Measurements from ENCODE around the gene CTSF. TPM values are rescaled to one million over a fixed set of nuclear protein-coding genes. Genes with fewer than 3 reads are reported as not detected.

CTSF gene
- total RNA-seq, 1 donor from 2014 or later: 35.7 TPM

DNA sequence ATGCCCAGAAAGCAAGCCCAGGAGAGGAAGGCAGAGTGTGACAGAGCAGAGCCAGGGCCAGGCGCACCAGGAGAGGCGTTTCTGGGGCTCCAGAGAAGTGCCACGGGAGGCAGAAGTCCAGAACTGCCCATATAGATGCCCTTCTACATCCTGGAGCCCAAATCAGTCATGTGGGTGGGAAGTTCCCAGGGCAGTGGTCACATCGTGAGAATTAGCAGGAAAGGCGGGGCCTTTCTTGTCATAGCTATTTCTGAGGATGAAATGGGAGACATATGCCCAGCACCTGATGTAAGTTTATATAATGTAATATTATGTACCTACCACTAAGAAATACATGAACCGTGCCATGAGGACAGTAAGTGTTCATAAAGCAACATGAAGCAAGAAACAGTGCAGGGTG is 35.6 kb downstream of the CTSF start:
- DNase-seq: no peak

DNA sequence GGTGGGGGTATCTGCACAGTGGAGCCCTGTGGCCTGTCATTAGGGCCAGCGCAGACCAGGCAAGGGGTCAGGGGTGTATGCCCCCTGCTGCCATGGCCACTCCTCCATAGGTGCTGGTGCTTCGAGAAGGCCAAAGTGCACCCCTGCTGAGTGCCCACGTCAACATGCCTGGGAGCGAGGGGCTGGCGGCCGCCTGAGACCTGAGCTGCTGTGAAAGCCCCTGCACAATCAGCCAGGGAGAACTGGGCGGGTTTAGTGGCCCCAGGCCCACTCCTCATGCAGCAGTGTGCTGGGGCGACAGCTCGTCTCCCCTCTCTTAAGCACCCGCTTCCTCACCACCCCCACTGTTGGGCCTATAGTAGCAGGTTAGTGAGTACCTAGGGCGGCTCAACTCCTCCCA is 36.6 kb downstream of the CTSF start:
- DNase-seq: no peak

DNA sequence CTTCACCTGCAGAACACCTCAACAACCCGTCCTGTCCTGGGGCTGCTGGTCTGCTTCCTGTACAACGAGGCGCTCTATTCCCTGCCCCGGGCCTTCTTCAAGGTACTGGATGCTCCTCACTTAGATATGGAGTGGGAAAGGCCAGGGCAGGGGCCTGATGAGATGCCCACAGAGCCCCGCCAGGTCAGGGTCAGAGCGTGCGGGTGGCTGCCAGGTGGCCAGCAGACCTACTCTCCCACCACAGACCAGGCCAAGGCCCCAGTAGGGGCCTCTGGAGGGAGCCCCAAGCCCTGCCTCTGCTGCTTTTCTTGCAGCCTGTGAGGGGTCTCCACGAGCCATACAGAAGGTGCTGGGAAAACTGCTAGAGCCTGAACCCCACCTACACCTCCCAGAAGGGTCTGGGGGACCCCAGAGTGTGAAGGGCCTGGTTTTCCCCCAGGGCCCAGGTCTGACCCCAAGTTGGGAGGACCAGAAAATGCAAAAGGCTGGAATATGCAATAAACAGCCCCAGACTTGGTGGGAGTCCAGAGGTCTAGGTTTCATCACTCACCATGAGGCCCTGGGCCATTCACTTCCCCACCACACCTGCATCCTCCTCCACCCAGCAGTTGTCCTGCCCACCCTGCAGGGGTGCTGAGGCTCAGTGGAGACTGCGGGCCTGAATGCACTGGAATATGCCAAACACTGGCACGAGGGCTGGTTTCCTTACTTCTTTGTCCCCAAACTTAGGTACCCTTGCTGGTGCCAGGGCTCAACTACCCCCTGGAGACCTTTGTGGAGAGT is 37.3 kb downstream of the CTSF start:
- DNase-seq: no peak

DNA sequence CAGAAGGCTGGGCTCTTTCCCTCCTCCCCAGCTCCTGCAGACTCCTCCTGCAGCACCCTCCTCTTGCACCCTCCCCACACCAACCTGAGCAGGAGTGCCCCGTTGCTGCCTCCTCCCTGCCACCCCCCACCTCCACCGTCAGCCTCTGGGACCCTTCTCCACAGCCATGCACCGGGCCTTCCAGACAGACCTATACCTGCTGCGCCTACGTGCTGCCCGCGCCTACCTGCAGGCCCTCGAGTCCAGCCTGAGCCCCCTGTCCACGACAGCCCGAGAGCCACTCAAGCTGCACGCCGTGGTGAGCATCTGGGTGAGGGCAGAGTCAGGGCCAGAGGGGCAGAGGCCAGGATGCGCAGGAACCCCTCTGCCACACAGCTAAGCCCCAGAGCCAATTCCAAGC is 38.8 kb downstream of the CTSF start:
- no peak for DNase-seq

DNA sequence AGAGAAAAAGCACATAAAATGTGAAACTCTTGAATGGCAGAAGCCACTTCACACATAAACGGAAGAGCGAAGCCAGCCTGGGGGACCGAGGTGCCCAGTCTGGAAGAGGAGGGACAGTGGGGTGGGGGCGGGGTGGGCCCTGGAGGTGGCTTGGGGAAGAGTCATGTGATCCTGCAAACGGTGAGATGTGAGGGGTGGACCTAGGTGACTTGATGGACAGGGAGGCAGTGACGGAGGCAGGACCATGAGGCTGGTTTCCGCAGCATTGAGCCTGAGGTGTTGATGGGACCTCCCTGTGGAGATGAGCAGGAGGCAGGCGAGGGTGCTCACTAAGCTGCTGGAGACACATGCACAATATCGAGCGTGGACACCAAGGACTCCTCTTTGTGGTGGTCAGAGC is 39.3 kb downstream of the CTSF start:
- DNase-seq: no peak

DNA sequence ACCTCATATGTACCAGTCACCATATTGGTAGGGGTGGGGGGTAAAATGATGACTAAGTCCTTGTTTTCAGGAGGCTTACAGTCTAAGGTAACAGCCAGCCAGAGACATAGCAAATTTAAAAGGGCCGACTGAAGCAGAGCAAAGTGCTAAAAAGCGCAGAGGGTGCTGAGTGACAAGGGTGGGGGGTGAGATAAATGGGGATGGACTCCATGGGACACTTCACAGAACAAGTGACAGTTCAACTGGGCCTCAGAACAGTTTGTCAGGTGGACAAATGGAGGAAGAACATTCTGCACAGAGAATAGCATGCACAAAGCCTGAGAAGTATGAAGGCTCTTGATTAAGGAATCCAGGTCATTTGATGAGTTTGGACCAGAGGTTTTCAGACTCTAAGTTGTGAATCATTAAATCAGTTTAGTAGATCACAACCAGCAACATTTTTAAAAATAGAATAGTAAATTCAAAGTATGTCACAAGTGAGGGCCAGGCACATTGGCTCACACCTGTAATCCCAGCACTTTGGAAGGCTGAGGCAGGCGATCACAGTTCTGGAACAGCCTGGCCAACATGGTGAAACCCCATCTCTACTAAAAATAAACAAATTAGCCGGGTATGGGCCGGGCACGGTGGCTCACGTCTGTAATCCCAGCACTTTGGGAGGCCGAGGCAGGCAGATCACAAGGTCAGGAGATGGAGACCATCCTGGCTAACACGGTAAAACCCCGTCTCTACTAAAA is 43.9 kb downstream of the CTSF start:
- no peak for DNase-seq

DNA sequence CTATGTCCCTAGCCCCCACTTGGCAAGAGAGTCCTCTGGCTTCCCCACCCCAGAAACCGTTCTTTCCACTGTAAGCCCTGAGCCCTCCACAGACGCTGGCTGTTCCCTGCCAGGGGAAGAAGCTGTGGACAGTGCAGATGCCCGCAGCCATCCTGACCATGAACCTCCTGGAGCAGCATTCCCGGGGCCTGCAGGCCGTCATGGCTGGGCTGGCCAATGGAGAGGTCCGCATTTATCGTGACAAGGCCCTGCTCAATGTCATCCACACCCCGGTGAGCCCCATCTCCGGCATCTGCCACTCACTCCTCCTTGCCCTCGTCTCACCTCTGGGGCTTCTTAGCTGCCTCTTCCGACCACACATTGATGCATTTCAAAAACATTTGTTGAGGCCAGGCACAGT is 44.8 kb downstream of the CTSF start:
- no peak for DNase-seq

Small RNA genes within 50 kb of the gene (small RNA-seq; reads per million reads assigned to genes)
- not detected for gene RNU4-39P (ENCODE audit: low replicate concordance)

Other genes with a start within 250 kb of the CTSF start
- 7.1 TPM for gene RIN1, start 232.2 kb downstream of the CTSF start, total RNA-seq
- gene BRMS1, start 223.5 kb downstream of the CTSF start, total RNA-seq: 23.6 TPM
- 40.8 TPM for gene B4GAT1, start 221.0 kb downstream of the CTSF start, total RNA-seq
- gene SLC29A2, start 196.8 kb downstream of the CTSF start, total RNA-seq: 10.2 TPM
- 1.4 TPM for gene NPAS4, start 147.6 kb downstream of the CTSF start, total RNA-seq
- gene MRPL11, start 129.8 kb downstream of the CTSF start, total RNA-seq: 55.9 TPM
- gene PELI3, start 101.7 kb downstream of the CTSF start, total RNA-seq: 5.9 TPM
- 21.2 TPM for gene DPP3, start 88.2 kb downstream of the CTSF start, total RNA-seq
- 29.6 TPM for gene BBS1, start 58.0 kb downstream of the CTSF start, total RNA-seq
- gene ZDHHC24, start 22.6 kb downstream of the CTSF start, total RNA-seq: 5.3 TPM
- 91.4 TPM for gene ACTN3, start 21.7 kb downstream of the CTSF start, total RNA-seq
- 0.10 TPM for gene CCDC87, start 24.5 kb upstream of the CTSF start, total RNA-seq
- 33.4 TPM for gene CCS, start 24.6 kb upstream of the CTSF start, total RNA-seq
- gene RBM14, start 48.0 kb upstream of the CTSF start, total RNA-seq: 31.6 TPM
- gene RBM4, start 70.1 kb upstream of the CTSF start, total RNA-seq: 137 TPM
- 25.4 TPM for gene RBM4B, start 109.3 kb upstream of the CTSF start, total RNA-seq
- 20.9 TPM for gene SPTBN2, start 160.6 kb upstream of the CTSF start, total RNA-seq

All from tongue (tissue), 3 donors.